OCI-LY1 (cell line): Measurements from ENCODE around the gene ADGRV1.
"Not testable (repeated sequence)": the region's sequence is repeated elsewhere in the genome, so short reads cannot be mapped to it uniquely, and the experiment has no call there.

Experiments
- EZH2 ChIP-seq: fragments of 200-600 bp; sonication (generic), shearing (Covaris generic); IDR thresholded peaks from 2 replicates; pipeline ENCODE4 v1.8.0; 2017; ENCODE audit warnings: borderline replicate concordance, mixed run types, mild to moderate bottlenecking, antibody characterized with exemption, low read length, moderate library complexity, mixed read lengths
- TF ChIP-seq, protein P1 (sequence below): fragments of 200-600 bp; sonication (generic), shearing (Covaris generic); IDR thresholded peaks from 2 replicates; pipeline ENCODE4 v1.5.1; 2017; ENCODE audit warnings: mild to moderate bottlenecking, antibody characterized with exemption, low read length, moderate library complexity, mixed read lengths

DNA sequence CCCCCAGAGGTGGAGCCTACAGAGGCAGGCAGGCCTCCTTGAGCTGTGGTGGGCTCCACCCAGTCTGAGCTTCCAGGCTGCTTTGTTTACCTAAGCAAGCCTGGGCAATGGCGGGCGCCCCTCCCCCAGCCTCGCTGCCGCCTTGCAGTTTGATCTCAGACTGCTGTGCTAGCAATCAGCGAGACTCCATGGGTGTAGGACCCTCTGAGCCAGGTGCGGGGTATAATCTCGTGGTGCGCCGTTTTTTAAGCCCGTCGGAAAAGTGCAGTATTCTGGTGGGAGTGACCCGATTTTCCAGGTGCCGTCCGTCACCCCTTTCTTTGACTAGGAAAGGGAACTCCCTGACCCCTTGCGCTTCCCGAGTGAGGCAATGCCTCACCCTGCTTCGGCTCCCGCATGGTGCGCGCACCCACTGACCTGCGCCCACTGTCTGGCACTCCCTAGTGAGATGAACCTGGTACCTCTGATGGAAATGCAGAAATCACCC, 109.5 kb downstream of the ADGRV1 start:
- TF ChIP-seq EZH2, result not testable (repeated sequence)
- TF ChIP-seq, protein P1, sequence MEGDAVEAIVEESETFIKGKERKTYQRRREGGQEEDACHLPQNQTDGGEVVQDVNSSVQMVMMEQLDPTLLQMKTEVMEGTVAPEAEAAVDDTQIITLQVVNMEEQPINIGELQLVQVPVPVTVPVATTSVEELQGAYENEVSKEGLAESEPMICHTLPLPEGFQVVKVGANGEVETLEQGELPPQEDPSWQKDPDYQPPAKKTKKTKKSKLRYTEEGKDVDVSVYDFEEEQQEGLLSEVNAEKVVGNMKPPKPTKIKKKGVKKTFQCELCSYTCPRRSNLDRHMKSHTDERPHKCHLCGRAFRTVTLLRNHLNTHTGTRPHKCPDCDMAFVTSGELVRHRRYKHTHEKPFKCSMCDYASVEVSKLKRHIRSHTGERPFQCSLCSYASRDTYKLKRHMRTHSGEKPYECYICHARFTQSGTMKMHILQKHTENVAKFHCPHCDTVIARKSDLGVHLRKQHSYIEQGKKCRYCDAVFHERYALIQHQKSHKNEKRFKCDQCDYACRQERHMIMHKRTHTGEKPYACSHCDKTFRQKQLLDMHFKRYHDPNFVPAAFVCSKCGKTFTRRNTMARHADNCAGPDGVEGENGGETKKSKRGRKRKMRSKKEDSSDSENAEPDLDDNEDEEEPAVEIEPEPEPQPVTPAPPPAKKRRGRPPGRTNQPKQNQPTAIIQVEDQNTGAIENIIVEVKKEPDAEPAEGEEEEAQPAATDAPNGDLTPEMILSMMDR, result not testable (repeated sequence)
